Occipital lobe (tissue), 2 donors: ENCODE measurements around the gene TLE6. TPM values are rescaled to one million over a fixed set of nuclear protein-coding genes. Genes with fewer than 3 reads are reported as not detected.
"Not testable (repeated sequence)": the region's sequence is repeated elsewhere in the genome, so short reads cannot be mapped to it uniquely, and the experiment has no call there.

Experiments
- DNase-seq: peaks from one replicate; lab custom pipeline; 2025; lab: John Stamatoyannopoulos, UW
- total RNA-seq: library from RNA; depleted of rRNA; stranded (reverse); fragments of >200 nt; gene quantifications from one replicate; pipeline ENCODE4 v1.2.3, GENCODE V29; 2014

Gene TLE6
- 0.16 TPM for total RNA-seq

GRCh38 chr19:2977001-2977745 lies at the start of gene TLE6:
Gene TLE6 (plus strand): TSS chr19:2977564. CDS start chr19:2978234, 670 bp downstream.
- DNase-seq = peak; percentile 89

DNA sequence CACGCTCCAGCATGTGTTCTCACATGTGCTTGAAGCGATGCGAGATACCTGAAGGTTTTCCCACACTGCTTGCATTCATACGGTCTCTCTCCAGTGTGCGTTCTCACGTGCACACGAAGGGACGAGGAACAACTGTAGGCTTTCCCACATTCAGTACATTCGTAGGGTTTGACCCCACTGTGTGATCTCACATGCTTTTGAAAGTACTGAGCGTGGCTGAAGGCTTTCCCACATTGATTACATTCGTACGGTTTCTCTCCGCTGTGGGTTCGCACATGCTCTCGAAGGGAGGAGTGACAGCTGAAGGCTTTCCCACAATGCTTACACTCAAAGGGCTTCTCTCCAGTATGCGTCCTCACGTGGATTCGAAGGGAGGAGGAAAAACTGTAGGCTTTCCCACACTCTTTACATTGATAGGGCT lies 43.9 kb upstream of the TLE6 start:
- DNase-seq = no peak

DNA sequence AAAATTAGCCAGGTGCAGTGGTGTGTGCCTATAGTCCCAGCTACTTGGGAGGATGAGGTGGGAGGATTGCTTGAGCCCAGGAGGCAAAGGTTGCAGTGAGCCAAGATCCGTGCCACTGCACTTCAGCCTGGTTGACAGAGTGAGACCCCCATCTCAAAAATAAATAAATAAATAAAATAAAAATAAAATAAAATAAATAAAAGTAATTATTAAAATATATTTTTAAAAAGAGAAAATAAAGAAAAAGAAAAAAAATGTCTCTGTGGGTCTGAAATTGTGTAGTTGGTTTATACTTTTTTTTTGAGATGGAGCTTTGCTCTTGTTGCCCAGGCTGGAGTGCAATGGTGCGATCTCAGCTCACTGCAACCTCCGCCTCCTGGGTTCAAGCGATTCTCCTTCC lies 41.5 kb upstream of the TLE6 start:
- DNase-seq = not testable (repeated sequence)

DNA sequence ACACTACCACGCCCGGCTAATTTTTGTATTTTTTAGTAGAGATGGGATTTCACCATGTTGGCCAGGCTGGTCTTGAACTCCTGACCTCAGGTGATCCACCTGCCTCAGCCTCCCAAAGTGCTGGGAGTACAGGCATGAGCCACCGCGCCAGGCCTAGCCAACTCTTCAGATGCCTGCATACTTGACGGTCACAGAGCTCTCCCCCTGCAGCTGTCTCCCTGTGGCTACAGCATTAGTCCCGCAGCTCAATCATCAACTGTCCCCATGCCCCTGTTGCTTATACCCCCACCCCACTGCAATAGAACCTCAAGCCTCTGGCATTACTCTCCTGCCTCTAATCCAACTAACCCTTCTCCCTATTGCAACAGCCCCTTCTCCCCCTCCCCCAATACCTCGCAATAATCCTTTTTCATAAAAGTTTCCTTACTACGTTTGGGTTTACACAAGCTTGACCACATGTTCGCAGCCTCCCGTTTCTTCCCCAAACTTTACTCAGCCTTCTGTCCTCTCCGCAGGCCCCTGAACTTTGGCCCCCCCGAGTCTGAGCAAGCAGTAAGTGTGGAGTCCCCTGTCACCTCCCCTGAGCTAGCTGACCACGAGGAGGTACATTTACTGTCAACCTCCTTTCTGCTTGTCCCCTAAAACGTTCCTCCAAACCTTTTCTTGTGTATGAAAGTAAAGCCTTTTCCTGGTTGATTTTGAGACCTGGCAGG lies 34.3 kb upstream of the TLE6 start:
- no peak for DNase-seq

- no peak for DNase-seq
These were observed 33.0 kb upstream of the TLE6 start for GRCh38 chr19:2944403-2944774.

GRCh38 chr19:2944775-2945574 lies 32.4 kb upstream of the TLE6 start, which contains the start of gene ZNF77:
Gene ZNF77 (minus strand): TSS chr19:2944971. CDS start chr19:2944840, 131 bp downstream.
- peak; percentile 96 for DNase-seq

DNA sequence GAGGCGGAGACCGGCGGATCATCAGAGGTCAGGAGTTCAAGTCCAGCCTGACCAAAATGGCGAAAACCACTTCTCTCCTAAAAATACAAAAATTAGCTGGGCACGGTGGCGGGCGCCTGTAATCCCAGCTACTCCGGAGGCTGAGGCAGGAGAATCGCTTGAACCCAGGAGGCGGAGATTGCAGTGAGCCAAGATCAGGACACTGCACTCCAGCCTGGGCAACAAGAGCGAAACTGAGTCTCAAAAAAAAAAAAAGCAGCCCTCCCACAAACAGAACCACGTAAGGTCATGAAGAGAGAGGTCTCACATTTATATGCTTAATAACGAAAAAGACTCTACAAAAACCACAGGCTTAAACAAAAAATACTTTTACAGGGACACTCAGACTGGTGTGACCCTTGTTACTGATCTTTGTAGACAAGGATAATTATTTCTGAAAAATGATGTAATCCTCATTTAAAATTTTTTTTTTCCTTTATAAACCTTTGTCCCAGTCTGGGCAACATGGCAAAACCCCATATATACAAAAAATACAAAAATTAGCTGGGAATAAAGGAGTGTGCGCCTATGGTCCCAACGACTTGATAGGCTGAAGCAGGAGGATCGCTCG lies 31.7 kb upstream of the TLE6 start:
- DNase-seq = no peak

- DNase-seq = no peak
These were observed 27.5 kb upstream of the TLE6 start for GRCh38 chr19:2949939-2950285.

DNA sequence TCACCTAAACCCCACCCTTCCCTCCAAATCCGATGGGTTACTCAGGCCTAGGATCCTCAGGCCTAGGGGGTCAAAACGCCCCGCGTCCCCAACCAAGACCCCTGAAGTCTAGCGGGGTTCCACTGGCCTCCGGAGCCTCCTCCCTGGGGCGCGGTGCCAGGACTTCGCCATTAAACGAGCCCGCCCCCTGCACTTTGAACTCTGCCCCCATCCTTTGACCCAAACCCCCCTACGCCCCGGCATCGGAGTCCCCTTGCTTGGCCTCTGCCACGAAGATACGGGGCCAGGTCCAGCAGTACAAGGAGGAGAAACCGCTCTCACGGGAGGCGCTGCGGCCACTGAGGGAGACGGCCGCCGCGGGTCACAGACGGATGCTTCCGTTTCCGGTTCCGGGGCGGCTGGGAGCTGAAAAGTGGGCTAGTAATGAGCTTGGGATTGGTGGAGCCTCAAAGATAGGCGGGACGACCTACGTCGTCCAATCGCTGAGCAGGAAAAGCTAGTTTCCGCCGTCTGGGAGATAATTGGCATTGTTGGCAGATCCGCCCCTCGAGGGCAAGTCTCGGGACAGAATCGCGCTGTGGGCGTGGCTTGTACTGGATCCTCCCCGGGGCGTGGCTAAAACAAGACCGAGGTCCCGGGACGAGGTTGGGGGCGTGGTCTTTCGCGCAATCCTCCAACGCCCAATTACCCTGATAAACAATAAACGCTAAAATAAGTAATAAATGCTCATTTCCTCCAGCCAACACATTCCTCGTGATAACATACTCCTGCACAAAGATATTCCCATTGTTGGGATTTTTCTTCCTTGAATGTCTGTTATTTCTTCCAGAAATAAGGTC lies 26.9 kb upstream of the TLE6 start:
- peak; percentile 99 for DNase-seq

GRCh38 chr19:2952953-2953481 lies 24.3 kb upstream of the TLE6 start:
- no peak for DNase-seq

- no peak for DNase-seq
These were observed 20.2 kb upstream of the TLE6 start for GRCh38 chr19:2957160-2957559.

DNA sequence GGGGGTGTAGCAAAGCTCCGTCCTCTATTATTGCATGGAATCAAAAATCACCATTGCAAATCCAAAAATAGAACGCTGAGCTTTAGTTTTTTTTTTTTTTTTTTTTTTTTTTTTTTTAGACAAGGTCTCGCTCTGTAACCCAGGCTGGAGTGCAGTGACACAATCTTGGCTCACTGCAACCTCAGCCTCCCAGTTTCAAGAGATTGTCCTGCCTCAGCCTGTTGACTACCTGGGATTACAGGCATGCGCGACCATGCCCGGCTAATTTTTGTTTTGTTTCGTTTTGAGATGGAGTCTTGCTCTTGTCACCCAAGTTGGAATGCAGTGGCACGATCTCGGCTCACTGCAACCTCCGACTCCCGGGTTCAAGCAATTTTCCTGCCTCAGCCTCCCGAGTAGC lies 17.2 kb upstream of the TLE6 start:
- no peak for DNase-seq

GRCh38 chr19:2962018-2962670 lies 15.2 kb upstream of the TLE6 start:
- DNase-seq = no peak

- DNase-seq = no peak
These were observed 14.2 kb upstream of the TLE6 start for GRCh38 chr19:2963122-2963521.

- not testable (repeated sequence) for DNase-seq
These were observed 13.7 kb upstream of the TLE6 start for GRCh38 chr19:2963631-2964030.

- DNase-seq = no peak
These were observed 12.5 kb upstream of the TLE6 start for GRCh38 chr19:2964874-2965273.

DNA sequence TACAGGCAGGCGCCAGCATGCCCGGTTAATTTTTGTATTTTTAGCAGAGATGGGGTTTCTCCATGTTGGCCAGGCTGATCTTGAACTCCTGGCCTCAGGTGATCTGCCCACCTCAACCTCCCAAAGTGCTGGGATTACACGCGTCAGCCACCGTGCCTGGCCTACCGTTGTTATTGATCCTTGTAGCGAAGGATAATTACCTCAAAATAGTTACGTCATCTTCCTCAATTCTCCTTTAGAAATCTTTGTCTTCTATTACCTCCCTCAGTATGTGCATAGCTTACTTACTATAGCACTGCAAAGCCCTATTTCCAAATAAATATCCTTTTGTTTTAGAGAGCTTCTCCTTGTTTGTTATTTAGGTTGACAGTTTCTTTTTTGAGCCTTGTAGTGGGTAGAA lies 9.4 kb upstream of the TLE6 start:
- DNase-seq = no peak

- no peak for DNase-seq
These were observed 8.3 kb upstream of the TLE6 start for GRCh38 chr19:2969104-2969504.

DNA sequence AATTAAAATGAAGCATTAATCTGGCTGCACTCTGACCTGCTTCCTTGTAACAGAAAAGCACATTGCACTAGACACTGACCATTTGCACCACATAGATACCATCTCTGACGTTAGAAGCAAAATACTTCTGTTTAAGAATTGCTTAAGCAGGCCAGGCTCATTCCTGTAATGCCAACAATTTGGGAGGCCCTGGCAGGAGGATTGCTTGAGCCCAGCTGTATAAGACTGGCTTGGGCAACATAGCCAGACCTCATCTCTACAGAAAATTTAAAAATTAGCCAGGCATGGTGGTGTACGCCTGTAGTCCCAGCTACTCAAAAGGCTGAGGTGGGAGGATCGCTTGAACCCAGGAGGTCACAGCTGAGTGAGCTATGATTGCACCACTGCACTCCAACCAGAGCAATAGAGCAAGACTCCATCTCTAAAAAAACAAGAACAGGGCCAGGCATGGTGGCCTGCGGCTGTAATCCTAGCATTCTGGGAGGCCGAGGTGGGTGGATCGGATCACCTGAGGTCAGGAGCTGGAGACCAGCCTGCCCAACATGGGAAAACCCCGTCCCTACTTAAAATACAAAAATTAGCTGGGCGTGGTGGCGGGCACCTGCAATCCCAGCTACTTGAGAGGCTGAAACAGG lies 7.0 kb upstream of the TLE6 start:
- no peak for DNase-seq

DNA sequence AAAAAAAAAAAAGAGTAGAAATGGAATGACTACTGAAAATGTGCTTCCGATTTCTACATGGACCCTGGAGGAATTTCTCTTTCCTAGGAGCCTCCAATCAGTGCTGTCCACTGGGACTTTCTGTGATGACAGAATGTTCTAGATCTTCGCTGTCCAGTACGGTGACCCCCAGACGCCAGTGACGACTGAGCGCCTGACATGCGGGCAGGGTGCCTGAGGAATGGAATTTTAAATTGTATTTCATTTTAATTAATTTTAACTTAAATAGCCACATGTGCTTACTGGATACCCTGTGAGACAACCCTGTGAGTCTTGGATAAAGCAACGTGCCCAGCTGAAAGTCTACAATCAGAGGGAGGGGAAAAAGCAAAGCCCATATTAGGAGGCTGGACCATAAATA lies 4.1 kb upstream of the TLE6 start:
- DNase-seq = no peak
